Glutamatergic neuron (in vitro differentiated cells): ENCODE measurements around the gene TRRAP. TPM values are rescaled to one million over a fixed set of nuclear protein-coding genes. Genes with fewer than 3 reads are reported as not detected.

Experiments
- DNase-seq: peaks from one replicate; pipeline ENCODE4 v3.0.0; 2022
- H3K27ac Mint-ChIP-seq: one replicate; pipeline ENCODE4 v1.8.0; 2020; ENCODE audit warnings: mild to moderate bottlenecking, mixed read lengths, inconsistent platforms; ENCODE audit not compliant: unreplicated experiment
- H3K27me3 Mint-ChIP-seq: one replicate; pipeline ENCODE4 v1.8.0; 2020; ENCODE audit warnings: mild to moderate bottlenecking, moderate library complexity, mixed read lengths, inconsistent platforms; ENCODE audit not compliant: unreplicated experiment
- H3K36me3 Mint-ChIP-seq: one replicate; pipeline ENCODE4 v1.8.0; 2020; ENCODE audit warnings: mild to moderate bottlenecking, mixed read lengths, inconsistent platforms; ENCODE audit not compliant: unreplicated experiment
- H3K4me1 Mint-ChIP-seq: one replicate; pipeline ENCODE4 v1.8.0; 2020; ENCODE audit warnings: mild to moderate bottlenecking, low read depth, mixed read lengths, inconsistent platforms; ENCODE audit not compliant: unreplicated experiment
- H3K4me3 Mint-ChIP-seq: one replicate; pipeline ENCODE4 v1.8.0; 2020; ENCODE audit warnings: mild to moderate bottlenecking, mixed read lengths, inconsistent platforms; ENCODE audit not compliant: unreplicated experiment
- H3K9me3 Mint-ChIP-seq: one replicate; pipeline ENCODE4 v1.8.0; 2020; ENCODE audit warnings: mild to moderate bottlenecking, moderate library complexity, mixed read lengths, inconsistent platforms; ENCODE audit not compliant: unreplicated experiment
- CTCF ChIP-seq: fragments of 200-600 bp; sonication (generic); IDR thresholded peaks from one replicate; pipeline ENCODE4 v1.5.0; 2021; ENCODE audit not compliant: partially characterized antibody, unreplicated experiment
- total RNA-seq: library from RNA; stranded (reverse); fragmentation: NEBNext Ultra II Directional; extraction: Animal tissue kit (Norgen Biotek cat#: 25700); gene quantifications from one replicate; pipeline ENCODE4 v1.2.1, GENCODE V29; 2021; ENCODE audit not compliant: unreplicated experiment

TRRAP gene
- total RNA-seq, 1 donor from 2014 or later, result 68.7 TPM

DNA sequence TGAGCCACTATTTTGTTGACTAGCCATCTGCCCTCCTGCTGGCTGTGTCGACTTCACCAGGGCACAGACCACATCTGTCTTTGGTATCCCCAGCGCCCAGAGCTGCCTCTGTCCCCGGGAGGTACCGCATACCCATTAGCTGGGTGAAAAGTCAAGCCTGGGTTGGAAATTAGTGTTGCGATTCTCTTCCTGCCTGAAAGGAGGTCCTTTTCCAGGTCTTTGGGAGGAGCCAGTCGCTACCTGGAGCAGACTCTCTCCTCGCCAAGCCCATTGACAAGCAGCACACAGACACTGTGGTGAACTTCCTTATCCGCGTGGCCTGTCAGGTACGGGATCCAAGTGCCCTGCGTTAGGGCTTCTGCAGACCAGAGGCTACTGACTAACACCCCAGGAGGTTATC lies 79.4 kb downstream of the TRRAP start:
- H3K36me3 Mint-ChIP-seq, result peaks cover 5% of the 10 kb centered on the region
- DNase-seq, result no peak
- no peak overlapping the region for H3K27ac Mint-ChIP-seq
- no peak overlapping the region for H3K4me3 Mint-ChIP-seq
- H3K9me3 Mint-ChIP-seq, result peaks cover 2% of the 10 kb centered on the region
- no peaks in the 10 kb centered on the region for H3K27me3 Mint-ChIP-seq
- TF ChIP-seq CTCF, result no peak
- H3K4me1 Mint-ChIP-seq, result no peaks in the 10 kb centered on the region

DNA sequence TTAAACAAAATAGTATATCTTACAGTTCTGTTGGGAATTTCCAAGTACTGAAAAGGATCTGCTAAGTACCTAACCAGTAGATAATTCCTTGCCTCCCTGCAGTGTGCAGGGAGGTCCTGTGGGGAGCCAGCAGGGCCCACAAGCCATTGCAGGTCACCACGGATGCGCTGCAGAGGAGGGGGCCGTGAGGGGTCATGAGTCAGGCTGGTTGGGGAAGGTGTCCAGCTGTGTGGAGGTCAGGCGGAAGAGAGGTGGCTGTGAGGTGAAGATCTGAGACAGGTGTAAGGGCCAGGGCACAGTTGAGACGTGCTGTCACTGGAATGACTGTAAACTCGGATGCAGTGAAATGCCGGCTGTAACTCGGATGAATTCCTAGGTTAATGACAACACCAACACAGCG lies 80.6 kb downstream of the TRRAP start:
- Mint-ChIP-seq H3K4me1 (no peaks in the 10 kb centered on the region), H3K27ac (peak overlapping the region; percentile 45), H3K27me3 (no peaks in the 10 kb centered on the region), H3K4me3 (no peak overlapping the region), H3K36me3 (peaks cover 5% of the 10 kb centered on the region), H3K9me3 (no peaks in the 10 kb centered on the region)
- TF ChIP-seq CTCF, result no peak
- DNase-seq, result no peak

DNA sequence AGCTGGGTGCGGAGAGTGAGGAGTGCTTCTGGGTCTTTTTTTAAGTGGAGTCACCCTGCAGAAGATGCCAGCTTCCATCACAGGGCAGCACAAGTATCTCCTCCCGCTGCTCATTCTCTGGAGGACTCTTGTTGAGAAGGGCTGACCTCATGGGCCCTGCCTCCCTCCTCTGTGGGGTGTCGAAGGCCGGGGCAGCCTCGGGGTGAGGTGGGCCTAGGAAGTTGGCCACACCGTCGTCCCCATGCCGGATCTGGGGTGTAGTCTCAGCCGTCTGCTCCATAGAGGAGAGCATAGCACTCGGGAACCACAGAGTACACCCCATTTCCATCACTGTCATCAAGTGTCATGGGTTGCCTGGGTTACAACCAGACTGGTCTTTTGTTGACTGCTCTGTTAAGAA lies 85.0 kb downstream of the TRRAP start:
- no peaks in the 10 kb centered on the region for H3K27me3 Mint-ChIP-seq
- no peak overlapping the region for H3K4me3 Mint-ChIP-seq
- no peak for TF ChIP-seq CTCF
- H3K27ac Mint-ChIP-seq, result no peak overlapping the region
- H3K36me3 Mint-ChIP-seq, result no peaks in the 10 kb centered on the region
- DNase-seq, result no peak
- H3K9me3 Mint-ChIP-seq, result no peaks in the 10 kb centered on the region
- H3K4me1 Mint-ChIP-seq, result no peaks in the 10 kb centered on the region

GRCh38 chr7:98964596-98964995 lies 86.3 kb downstream of the TRRAP start:
- no peaks in the 10 kb centered on the region for H3K9me3 Mint-ChIP-seq
- H3K4me1 Mint-ChIP-seq, result no peaks in the 10 kb centered on the region
- no peaks in the 10 kb centered on the region for H3K36me3 Mint-ChIP-seq
- TF ChIP-seq CTCF, result no peak
- H3K4me3 Mint-ChIP-seq, result no peak overlapping the region
- no peak for DNase-seq
- no peak overlapping the region for H3K27ac Mint-ChIP-seq
- H3K27me3 Mint-ChIP-seq, result no peaks in the 10 kb centered on the region

DNA sequence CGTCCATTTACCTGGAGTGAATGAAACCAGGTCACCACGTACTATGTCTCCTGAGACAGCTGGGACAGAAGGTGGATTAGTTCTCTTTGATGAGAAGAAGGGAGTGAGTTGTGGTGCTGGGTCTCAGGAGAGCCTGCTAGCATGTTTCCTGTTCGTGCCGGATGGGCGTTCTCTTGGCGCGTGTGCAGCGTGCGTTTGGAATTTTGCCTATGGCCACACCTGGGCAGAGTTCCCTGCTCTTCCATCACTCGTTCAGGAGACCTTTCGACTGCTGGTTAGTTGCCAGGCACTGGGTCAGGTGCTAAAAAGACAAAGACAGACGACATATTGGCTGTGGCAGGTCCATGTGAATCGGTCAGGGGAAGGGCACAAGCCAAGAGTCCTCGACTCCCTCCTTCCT lies 90.3 kb downstream of the TRRAP start:
- H3K9me3 Mint-ChIP-seq, result peaks cover 1% of the 10 kb centered on the region
- H3K27me3 Mint-ChIP-seq, result no peaks in the 10 kb centered on the region
- H3K27ac Mint-ChIP-seq, result no peak overlapping the region
- no peak for TF ChIP-seq CTCF
- H3K4me3 Mint-ChIP-seq, result no peak overlapping the region
- no peak for DNase-seq
- H3K36me3 Mint-ChIP-seq, result no peaks in the 10 kb centered on the region
- no peaks in the 10 kb centered on the region for H3K4me1 Mint-ChIP-seq
